ENCODE data around the gene ODC1.

The ODC1 gene

DNA sequence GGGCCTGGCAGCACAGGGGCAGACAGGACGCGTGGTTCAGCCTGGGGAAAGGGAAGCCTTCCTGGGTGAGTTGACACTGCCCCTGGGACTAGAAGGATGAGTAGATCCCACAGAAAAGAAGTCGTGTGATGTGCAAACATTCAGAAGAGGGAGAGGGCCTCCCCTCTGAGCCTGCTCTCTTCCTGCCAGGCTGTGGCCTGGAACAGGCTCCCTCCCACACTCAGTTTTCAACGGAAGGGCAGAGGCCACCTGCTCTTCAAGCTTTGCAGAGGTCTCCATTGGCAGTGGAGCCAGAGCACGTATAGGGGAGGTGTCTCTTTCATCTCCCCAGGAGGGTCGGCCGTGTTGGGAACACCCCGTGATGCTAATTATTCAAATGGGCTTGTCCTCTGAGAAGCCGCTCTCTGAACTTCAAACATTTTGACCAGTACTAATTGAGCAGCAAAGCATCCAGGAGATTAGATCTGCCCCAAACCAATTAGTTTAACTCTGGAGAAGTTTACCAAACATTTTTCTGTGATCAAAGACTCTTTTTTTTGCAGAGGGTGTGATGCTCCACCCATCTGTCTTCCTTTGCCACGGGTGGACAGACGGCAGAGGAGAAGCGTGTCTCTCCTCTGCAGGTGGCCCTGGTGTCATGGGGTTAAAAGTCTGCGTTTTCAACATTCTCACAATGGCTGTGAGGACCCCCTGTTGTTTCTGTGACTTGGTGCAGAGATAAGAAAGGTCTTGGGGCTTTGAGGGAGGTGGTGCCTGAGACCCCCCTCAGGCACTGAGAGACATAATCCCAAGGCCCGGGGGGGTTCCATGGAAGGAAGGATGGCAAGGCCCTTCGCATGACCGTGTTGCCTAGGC is 29.5 kb upstream of the ODC1 start:
- WGBS, 2 experiments (ENCODE audit: insufficient coverage in 2 of 2) = 21% methylated on average over 10 to 12 of the region's 16 CpGs
- no peak overlapping the region for H3K4me3 ChIP-seq (ENCODE audit: extremely low read depth, insufficient read depth, low read length, poor library complexity, severe bottlenecking)
- no peak overlapping the region for H3K27ac ChIP-seq (ENCODE audit: low read depth, low read length, severe bottlenecking)
- no peaks in the 10 kb centered on the region for H3K9me3 ChIP-seq (ENCODE audit: control insufficient read depth, low read length)
- no peaks in the 10 kb centered on the region for H3K36me3 ChIP-seq (ENCODE audit: control insufficient read depth, insufficient read depth, low read length)
- H3K4me1 ChIP-seq (ENCODE audit: control insufficient read depth, insufficient read depth, low read length, poor library complexity, severe bottlenecking) = peaks cover 10% of the 10 kb centered on the region

DNA sequence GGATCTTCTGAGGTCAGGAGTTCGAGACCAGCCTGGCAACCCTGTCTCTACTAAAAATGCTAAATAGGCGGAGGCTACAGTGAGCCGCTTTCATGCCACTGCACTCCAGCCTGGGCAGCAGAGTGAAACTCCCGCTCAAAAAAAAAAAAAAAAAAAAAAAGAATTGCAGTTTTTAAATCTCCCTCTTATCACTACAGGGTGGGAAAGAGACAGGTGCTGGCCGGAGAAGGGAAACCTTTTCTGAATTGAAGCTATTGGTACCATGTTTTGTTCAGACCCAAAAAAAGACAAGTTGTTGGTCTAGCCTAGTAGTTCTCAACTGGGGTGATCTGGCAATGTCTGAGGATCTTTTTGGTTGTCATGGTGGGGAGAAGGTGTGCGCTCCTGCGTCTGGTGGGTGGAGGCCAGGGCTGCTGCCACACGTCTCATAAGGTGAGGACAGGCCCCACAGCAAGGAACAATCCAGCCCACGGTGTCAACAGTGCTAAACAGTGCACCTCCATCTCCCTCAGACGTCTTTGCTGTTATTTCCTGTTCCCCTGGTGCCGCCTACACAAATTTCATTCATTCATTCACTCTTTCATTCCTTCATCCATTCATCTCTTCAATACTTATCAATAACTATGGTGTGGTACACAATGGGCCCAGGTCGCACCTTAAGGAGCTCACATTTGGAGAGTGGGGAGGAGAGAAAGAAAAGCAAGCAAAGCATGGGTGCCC is 28.8 kb upstream of the ODC1 start:
- Histone ChIP-seq H3K4me1 (ENCODE audit: control insufficient read depth, insufficient read depth, low read length, poor library complexity, severe bottlenecking) (peaks cover 3% of the 10 kb centered on the region), H3K4me3 (ENCODE audit: extremely low read depth, insufficient read depth, low read length, poor library complexity, severe bottlenecking) (no peak overlapping the region), H3K9me3 (ENCODE audit: control insufficient read depth, low read length) (no peaks in the 10 kb centered on the region), H3K36me3 (ENCODE audit: control insufficient read depth, insufficient read depth, low read length) (no peaks in the 10 kb centered on the region), H3K27ac (ENCODE audit: low read depth, low read length, severe bottlenecking) (no peak overlapping the region)
- 87 to 88% methylated on average over 7 to 9 of the region's 12 CpGs for WGBS, 2 experiments (ENCODE audit: insufficient coverage in 2 of 2)

DNA sequence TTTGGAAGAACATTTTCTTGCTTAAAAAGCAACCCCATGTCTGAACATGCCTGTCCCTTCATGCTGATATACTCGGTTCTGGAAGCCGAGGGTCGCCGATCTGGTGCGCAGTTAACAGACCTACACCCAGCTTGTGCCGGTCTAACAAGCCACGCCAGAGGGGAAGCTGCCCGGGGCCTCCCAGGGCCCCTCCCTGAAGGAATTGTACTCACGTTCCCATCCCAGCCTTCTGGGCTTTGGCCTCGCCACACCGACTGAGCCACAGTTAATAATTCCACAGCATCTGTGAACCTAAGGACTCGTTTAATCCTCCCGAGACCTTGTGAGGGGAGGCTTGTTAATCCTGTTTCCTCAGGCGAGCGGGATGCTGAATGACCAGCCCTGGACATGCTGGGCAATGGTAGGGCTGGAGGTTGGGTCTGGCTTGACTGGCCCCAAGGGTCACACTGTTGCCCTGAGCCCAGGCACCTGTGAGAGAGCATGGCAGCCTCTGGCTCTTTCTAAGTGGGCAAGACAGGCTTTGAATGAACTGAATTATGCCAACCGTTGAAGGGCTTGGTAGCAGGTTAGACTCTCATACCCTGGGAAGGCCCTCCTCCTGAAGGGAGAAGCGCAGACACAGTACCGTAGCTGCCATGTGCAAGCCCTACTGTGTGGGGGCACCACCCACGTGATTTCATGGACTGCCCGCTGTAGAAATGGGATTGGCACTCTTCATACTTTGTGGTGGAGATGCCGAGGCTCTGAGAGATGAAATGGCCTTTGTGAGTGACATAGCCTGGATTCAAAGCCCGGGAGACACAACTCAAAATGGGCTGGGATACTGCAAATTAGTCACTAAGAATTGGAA is 27.9 kb upstream of the ODC1 start:
- no peak overlapping the region for H3K4me3 ChIP-seq (ENCODE audit: extremely low read depth, insufficient read depth, low read length, poor library complexity, severe bottlenecking)
- 93 to 94% methylated on average over 17 to 22 of the region's 22 CpGs for WGBS, 2 experiments (ENCODE audit: insufficient coverage in 2 of 2)

DNA sequence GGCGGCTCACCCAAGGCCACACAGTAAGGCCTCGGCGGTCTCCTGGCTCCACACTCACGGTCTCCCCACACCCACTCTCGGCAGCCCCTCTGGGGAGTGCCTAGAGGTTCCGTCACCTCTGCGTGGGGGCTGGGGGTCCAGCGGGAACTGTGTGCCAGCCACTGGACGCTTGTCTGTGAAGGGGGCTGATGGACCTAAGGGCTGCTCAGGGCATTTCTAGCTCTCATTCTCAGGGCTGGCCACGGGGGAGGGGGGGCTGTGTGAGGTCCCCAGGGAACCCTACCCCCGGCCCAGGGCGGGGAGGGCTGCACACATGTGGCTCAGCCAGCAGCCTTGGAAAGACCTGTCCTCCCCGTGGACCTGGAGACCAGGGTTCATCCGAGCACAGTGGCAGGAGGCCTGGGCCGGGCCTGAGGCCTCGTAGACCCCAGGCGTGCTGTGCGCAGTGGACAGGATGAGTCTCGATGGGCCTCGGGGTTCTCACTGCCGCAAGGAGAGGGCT is 27.1 kb upstream of the ODC1 start:
- 95 to 97% methylated on average over 14 to 20 of the region's 21 CpGs for WGBS, 2 experiments (ENCODE audit: insufficient coverage in 2 of 2)
- Histone ChIP-seq H3K4me1 (ENCODE audit: control insufficient read depth, insufficient read depth, low read length, poor library complexity, severe bottlenecking) (peaks cover 3% of the 10 kb centered on the region), H3K36me3 (ENCODE audit: control insufficient read depth, insufficient read depth, low read length) (no peaks in the 10 kb centered on the region)

More for the DNA sequence above, 27.9 kb upstream of the ODC1 start:
- no peaks in the 10 kb centered on the region for H3K36me3 ChIP-seq (ENCODE audit: control insufficient read depth, insufficient read depth, low read length)
- peaks cover 3% of the 10 kb centered on the region for H3K4me1 ChIP-seq (ENCODE audit: control insufficient read depth, insufficient read depth, low read length, poor library complexity, severe bottlenecking)
- no peaks in the 10 kb centered on the region for H3K9me3 ChIP-seq (ENCODE audit: control insufficient read depth, low read length)
- no peak overlapping the region for H3K27ac ChIP-seq (ENCODE audit: low read depth, low read length, severe bottlenecking)

DNA sequence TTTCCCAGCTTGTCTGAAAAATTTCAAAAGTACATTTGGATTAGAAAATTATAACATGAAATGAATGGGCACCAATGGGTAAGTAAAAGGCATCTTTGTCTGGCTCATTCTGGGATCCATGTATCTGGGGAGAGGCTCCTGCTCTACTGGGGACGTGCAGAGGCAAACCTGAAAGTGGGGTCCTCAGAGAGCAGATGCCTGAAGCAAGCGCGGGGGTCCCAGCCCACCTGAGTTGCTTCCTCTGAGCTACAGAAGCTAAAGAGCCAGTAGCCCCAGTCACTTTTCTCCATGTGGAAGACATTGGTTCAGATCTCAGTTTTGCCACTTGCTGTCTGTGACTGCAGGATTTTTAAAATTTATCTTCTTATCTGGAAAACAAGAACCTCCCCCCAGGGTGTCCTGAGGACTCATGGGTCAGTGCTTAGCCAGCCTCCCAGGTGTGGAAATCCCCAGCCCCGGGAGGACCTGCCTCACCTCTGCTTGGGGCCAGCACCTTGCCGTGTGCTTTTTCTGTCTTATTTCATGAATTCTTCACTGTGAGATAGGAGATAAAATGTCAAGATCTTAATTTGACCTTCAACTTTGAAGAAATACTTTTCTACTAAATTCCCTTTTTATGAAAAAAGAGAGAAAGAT is 25.1 kb upstream of the ODC1 start:
- no peaks in the 10 kb centered on the region for H3K9me3 ChIP-seq (ENCODE audit: control insufficient read depth, low read length)
- H3K4me3 ChIP-seq (ENCODE audit: extremely low read depth, insufficient read depth, low read length, poor library complexity, severe bottlenecking) = no peak overlapping the region
- peaks cover 3% of the 10 kb centered on the region for H3K4me1 ChIP-seq (ENCODE audit: control insufficient read depth, insufficient read depth, low read length, poor library complexity, severe bottlenecking)
- H3K36me3 ChIP-seq (ENCODE audit: control insufficient read depth, insufficient read depth, low read length) = no peaks in the 10 kb centered on the region
- WGBS, 2 experiments (ENCODE audit: insufficient coverage in 2 of 2) = 96 to 97% methylated on average over 3 of the region's 5 CpGs
- H3K27ac ChIP-seq (ENCODE audit: low read depth, low read length, severe bottlenecking) = no peak overlapping the region

More for the DNA sequence above, 27.1 kb upstream of the ODC1 start:
- H3K27ac ChIP-seq (ENCODE audit: low read depth, low read length, severe bottlenecking) = no peak overlapping the region
- H3K4me3 ChIP-seq (ENCODE audit: extremely low read depth, insufficient read depth, low read length, poor library complexity, severe bottlenecking) = no peak overlapping the region
- no peaks in the 10 kb centered on the region for H3K9me3 ChIP-seq (ENCODE audit: control insufficient read depth, low read length)

DNA sequence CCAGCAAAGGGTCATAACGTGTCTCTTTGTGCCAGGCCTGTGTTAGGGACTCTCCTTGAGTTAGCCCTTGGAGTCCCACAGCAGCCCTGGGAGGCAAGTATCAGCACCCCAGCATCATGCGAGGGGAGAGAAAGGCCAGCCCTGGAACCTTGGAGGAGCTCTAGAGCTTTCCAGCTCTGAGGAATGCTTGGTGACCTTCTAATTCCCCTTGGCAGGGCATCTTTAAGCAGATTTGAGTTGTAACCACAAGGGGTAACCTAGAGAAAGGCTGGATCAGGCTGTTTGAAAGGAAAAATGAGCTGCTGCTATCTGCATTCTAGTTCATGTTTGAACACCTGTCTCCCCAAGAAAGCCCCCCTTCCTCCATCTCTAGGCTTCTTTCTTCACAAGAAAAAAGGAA is 23.8 kb upstream of the ODC1 start:
- Histone ChIP-seq H3K36me3 (ENCODE audit: control insufficient read depth, insufficient read depth, low read length) (no peaks in the 10 kb centered on the region), H3K27ac (ENCODE audit: low read depth, low read length, severe bottlenecking) (no peak overlapping the region), H3K4me1 (ENCODE audit: control insufficient read depth, insufficient read depth, low read length, poor library complexity, severe bottlenecking) (no peaks in the 10 kb centered on the region), H3K4me3 (ENCODE audit: extremely low read depth, insufficient read depth, low read length, poor library complexity, severe bottlenecking) (no peak overlapping the region), H3K9me3 (ENCODE audit: control insufficient read depth, low read length) (no peaks in the 10 kb centered on the region)
- 86 to 100% methylated on average over 2 of the region's 2 CpGs for WGBS, 2 experiments (ENCODE audit: insufficient coverage in 2 of 2)

DNA sequence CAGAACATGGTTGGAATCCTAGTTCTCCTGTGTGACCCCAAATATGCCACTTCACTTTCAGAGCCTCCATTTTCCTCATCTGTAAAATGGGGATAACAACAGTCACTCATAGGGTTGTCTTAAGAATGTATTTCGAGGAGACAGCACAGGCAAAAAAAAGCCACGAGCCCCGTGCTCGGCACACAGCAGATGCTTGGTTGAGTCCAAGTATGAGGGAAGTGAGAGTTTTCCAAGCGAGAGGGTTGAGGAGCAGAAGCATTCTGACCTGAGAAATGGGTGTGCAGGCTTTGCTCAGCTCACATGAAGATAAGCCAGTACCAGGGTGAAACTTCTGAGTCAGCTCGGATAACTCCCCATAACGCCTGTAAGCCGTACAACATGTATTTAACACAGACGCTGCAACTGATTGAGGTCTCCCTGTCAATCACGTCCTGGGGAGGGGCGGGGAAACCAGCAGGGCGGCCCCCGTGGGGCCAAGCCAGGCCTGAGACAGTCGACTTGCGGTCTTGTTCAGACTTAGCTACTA is 23.0 kb upstream of the ODC1 start:
- H3K4me1 ChIP-seq (ENCODE audit: control insufficient read depth, insufficient read depth, low read length, poor library complexity, severe bottlenecking) = no peaks in the 10 kb centered on the region
- no peaks in the 10 kb centered on the region for H3K36me3 ChIP-seq (ENCODE audit: control insufficient read depth, insufficient read depth, low read length)
- no peak overlapping the region for H3K27ac ChIP-seq (ENCODE audit: low read depth, low read length, severe bottlenecking)
- WGBS, 2 experiments (ENCODE audit: insufficient coverage in 2 of 2) = 70 to 77% methylated on average over 13 of the region's 15 CpGs
- no peak overlapping the region for H3K4me3 ChIP-seq (ENCODE audit: extremely low read depth, insufficient read depth, low read length, poor library complexity, severe bottlenecking)
- H3K9me3 ChIP-seq (ENCODE audit: control insufficient read depth, low read length) = no peaks in the 10 kb centered on the region

DNA sequence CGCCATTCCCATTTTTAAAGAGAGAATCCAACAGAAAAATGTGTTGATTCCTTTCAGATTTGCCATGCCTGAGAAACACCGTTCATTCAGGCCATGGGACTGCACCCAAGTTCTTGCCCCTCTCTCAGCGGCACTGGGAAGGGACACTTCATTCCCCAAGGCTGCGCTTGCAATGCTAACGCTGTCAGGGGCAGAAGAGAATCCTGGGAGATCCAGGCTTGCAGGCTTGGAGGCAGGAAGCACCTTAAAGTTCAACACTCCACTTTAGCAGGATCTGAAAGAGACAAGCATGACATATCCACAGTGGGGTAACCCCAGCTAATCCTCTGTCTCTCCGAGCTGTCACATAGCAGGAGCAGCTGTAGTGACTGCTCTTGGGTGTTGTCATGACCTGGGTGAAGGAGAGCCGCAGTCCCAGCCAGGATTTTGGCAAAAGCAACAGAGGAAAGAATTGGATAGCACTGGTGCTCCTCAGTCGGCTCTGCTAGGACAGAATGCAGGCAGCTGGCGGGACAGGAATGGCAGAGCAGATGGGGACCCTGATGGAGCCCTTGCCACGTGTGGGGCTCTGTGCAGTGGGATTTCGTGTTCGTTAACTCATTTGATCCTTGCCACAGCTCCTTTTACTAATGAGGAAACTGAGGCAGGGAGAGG is 22.0 kb upstream of the ODC1 start:
- H3K27ac ChIP-seq (ENCODE audit: low read depth, low read length, severe bottlenecking) = no peak overlapping the region
- H3K9me3 ChIP-seq (ENCODE audit: control insufficient read depth, low read length) = no peaks in the 10 kb centered on the region
- no peaks in the 10 kb centered on the region for H3K36me3 ChIP-seq (ENCODE audit: control insufficient read depth, insufficient read depth, low read length)
- no peak overlapping the region for H3K4me3 ChIP-seq (ENCODE audit: extremely low read depth, insufficient read depth, low read length, poor library complexity, severe bottlenecking)
- WGBS, 2 experiments (ENCODE audit: insufficient coverage in 2 of 2) = 83 to 89% methylated on average over 11 to 12 of the region's 12 CpGs
- H3K4me1 ChIP-seq (ENCODE audit: control insufficient read depth, insufficient read depth, low read length, poor library complexity, severe bottlenecking) = no peaks in the 10 kb centered on the region

DNA sequence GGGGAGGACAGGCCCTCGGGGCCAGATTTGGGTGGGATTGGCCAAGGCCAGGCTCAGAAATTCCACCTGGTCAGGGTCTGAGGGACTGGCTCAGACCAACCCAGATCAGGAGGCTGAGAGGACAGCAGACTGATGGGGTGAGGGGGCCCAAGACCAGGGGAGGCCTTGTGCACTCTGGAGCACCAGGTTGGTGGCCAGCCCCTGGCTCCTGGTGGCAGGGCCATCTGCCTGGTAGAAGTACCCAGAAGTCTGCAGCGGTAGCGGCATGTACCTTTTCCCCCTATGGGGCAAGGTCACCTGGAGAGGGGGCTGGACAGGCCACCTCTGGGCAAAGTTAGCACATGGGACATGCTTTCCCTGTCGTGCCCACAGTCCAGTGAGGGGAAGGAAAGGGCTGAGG is 21.2 kb upstream of the ODC1 start:
- H3K36me3 ChIP-seq (ENCODE audit: control insufficient read depth, insufficient read depth, low read length) = no peaks in the 10 kb centered on the region
- no peak overlapping the region for H3K27ac ChIP-seq (ENCODE audit: low read depth, low read length, severe bottlenecking)
- no peak overlapping the region for H3K4me3 ChIP-seq (ENCODE audit: extremely low read depth, insufficient read depth, low read length, poor library complexity, severe bottlenecking)
- no peaks in the 10 kb centered on the region for H3K4me1 ChIP-seq (ENCODE audit: control insufficient read depth, insufficient read depth, low read length, poor library complexity, severe bottlenecking)
- H3K9me3 ChIP-seq (ENCODE audit: control insufficient read depth, low read length) = no peaks in the 10 kb centered on the region
- WGBS, 2 experiments (ENCODE audit: insufficient coverage in 2 of 2) = 95 to 100% methylated on average over 2 to 3 of the region's 4 CpGs
